ENCODE data around the gene RGS9BP. TPM values are rescaled to one million over a fixed set of nuclear protein-coding genes. Genes with fewer than 3 reads are reported as not detected.
"Not testable (repeated sequence)": the region's sequence is repeated elsewhere in the genome, so short reads cannot be mapped to it uniquely, and the experiment has no call there.

The RGS9BP gene, protein sequence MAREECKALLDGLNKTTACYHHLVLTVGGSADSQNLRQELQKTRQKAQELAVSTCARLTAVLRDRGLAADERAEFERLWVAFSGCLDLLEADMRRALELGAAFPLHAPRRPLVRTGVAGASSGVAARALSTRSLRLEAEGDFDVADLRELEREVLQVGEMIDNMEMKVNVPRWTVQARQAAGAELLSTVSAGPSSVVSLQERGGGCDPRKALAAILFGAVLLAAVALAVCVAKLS
- polyA plus RNA-seq (ENCODE audit: insufficient read length), result 0.06 TPM

- no peak for DNase-seq
Observed at GRCh38 chr19:32675720-32676185, at the start of gene RGS9BP. RGS9BP (plus strand) TSS chr19:32675848; CDS start chr19:32676264, 416 bp downstream.

- no peak for DNase-seq
Observed at GRCh38 chr19:32626969-32627368, 48.7 kb upstream of the RGS9BP start.

DNA sequence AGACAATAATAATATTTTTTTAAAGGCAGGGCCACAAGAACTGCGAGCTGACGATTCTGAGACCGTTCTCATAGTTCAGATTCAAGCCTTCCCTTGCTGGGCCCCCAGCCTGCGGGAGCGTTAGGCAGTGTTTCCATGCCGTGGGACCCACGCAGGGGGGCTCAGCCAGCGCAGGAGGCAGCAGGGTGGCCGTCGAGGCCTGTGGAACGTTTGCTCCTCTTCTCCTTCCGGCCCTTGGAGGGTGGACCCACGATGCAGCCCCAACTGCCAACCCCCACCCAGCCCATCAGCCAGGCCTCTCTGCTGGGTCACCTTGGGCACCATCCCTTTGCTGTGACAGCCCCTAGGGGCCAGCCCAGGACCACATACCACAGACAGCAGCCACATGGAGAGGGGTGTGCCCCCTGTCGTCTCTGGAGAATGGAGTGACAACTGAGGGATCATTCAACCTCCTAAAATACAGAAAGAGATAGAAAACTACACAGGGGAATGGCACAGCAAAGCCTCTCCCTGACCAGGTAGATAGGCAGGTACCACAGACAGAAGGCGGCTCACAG lies 47.9 kb upstream of the RGS9BP start:
- no peak for DNase-seq

DNA sequence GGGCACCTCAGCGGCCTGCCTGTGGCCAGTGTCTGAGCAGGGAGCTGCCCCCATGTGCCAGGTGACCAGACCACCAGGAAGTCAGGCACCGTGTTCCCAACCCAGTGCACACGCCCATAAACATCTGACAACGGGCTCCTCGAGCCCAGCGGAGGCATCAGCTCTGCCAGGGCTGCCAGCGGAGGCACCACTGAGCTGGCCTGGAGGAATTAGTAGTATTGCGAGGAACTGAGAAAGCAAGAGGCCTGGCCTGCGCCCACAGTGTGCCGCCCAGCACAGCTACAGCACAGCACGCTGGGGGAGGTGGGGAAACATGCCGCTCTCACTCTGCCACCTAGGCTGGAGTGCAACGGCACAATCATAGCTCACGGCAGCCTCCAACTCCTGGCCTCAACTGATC lies 45.3 kb upstream of the RGS9BP start:
- no peak for DNase-seq

DNA sequence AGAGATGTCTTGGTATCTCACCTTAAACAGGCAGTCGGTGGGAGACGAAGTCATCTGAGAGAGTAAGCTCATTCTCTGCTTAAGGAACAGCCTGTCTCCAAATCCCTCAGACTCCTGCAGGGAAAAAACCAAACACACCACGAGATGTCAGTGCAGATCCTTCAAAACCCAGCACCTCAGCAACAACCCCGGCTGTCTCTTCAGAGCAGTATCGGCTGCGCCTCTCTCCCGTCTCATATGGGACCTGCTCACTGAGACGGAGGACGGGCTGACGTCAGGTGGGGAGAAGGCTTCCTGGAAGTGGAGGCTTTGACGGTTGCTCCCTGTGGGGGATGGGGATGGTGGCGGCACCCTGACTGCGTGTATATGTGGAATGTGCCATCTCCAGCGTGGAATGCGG lies 44.3 kb upstream of the RGS9BP start:
- no peak for DNase-seq

DNA sequence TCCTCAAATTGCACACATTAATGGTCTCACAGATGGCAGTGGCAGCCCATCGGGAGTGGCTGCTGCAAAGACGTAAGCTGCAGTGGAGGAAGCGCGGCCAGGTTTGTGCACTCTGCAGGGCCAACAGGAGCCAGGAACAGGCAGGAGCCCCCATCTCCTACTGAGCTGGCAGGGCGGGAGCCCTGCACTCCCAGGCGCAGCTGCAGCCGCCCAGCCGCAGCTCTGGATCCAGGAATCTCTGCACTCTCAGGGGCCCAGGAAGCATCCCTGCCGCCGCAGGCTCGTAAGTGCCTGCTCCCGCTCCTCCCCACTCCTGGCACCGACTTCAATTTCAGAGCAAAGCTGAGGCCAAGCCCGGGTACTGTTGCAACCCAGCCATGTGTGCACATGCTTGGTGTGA lies 38.2 kb upstream of the RGS9BP start:
- DNase-seq, result no peak

DNA sequence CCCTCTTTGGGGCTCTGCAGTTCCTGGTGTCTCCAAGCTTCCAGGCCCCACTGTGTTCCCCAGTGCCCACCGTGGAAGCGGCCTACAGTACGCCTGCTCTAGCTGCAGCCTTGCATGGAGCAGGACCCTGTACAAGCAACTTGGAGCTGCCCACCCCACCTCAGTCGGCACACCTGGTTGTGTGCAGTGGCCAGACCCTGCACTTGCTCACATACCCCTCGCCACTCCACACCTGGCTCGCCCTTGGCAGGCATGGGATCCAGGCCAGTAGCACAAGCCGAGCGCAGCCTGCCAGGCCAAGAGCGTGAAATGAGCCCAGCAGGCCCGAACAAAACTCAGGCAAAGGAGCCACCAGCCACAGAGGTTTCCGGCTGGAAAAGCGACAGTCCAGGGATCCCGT lies 37.0 kb upstream of the RGS9BP start:
- DNase-seq, result no peak

GRCh38 chr19:32642771-32643170 lies 32.9 kb upstream of the RGS9BP start:
- DNase-seq, result no peak

GRCh38 chr19:32646556-32646955 lies 29.1 kb upstream of the RGS9BP start:
- DNase-seq, result no peak

GRCh38 chr19:32647361-32647760 lies 28.3 kb upstream of the RGS9BP start:
- DNase-seq, result no peak

DNA sequence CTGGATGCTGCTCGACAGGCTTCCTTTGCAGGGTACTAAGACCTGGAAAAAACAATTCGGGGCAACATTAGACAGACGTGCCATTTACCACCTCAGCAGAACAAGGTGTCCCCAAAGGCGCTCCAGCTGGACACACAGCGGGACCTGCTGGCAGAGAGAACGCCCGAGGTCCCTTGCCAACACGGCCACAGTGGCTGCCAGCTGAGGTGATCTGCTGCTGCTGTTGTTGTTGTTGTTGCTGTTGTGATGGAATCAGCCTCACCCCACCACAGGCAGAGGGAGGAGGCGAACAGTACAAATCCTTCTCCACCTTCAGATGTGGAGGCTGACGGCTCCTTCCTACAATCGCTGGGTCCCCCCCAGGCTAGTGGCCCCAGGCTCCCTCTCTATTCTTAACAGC lies 25.9 kb upstream of the RGS9BP start:
- no peak for DNase-seq

GRCh38 chr19:32650671-32651070 lies 25.0 kb upstream of the RGS9BP start:
- DNase-seq, result no peak

DNA sequence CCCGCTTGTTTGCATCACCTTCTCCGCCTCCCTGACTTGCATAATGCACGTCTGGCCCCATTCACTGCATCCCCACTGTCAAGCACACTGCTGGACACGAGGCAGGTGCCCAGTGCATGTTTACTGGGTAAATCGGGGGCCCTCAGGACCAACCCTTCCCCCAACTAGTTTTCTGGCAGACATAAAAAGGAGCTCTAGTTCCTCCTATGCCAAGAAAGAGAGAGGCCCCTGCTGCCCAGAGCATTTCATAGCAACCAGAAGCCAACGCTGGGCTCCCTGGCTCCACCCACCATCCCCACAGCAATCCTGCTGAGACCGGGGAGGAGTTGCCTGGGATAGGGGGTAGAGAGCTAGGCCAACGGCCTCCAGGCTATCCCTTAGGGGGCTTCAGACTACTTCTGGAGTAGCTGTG lies 23.9 kb upstream of the RGS9BP start:
- DNase-seq, result no peak

DNA sequence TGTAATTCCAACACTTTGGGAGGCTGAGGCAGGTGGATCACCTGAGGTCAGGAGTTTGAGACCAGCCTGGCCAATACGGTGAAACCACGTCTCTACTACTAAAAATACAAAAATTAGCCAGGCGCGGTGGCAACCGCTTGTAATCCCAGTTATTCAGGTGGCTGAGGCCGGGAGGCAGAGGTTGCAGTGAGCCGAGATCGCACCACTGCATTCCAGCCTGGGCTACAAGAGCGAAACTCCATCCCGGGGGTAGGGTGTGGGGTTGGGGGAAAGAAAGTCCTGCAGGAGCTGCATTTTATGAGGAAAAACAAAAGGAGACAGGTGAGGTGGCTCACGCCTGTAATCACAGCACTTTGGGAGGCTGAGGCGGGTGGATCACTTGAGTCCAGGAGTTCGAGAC lies 23.3 kb upstream of the RGS9BP start:
- not testable (repeated sequence) for DNase-seq

DNA sequence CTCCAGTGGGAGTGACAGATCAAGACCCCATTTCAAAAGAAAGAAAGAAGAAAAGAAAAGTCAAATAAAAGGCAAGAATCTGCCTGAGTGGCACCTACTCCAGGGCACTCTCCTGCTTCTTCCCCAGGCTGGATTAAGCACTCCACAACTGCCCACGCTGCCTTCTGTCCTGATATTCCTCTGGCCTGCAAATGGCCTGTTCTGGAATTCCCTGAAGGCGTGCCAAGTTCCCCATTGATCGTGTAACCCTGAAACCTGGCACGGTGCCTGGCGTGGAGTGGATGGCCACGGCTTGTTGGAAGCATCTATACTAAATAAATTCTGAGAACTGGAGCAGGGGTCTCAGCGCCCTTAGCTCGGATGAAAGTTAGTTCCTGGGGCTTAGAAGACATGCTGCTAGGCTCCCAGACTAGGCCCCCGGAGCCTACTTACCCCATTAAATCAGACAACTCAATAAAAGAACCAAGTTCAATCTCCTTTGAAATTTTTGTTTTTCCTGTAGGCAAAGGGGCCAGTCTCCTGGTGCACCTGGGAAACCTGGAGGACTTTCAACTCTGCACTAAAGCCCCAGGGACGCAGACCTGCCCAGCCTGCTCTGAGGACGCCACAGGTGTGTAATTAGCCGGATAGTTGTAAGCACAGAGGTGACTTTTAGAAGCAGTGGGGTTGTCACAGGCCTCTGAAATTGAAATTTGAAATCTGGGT lies 22.6 kb upstream of the RGS9BP start:
- DNase-seq, result no peak

- DNase-seq, result no peak
Observed at GRCh38 chr19:32653599-32653915, 22.1 kb upstream of the RGS9BP start.

GRCh38 chr19:32656379-32656778 lies 19.3 kb upstream of the RGS9BP start:
- DNase-seq, result not testable (repeated sequence)

GRCh38 chr19:32658075-32658474 lies 17.6 kb upstream of the RGS9BP start:
- DNase-seq, result no peak

DNA sequence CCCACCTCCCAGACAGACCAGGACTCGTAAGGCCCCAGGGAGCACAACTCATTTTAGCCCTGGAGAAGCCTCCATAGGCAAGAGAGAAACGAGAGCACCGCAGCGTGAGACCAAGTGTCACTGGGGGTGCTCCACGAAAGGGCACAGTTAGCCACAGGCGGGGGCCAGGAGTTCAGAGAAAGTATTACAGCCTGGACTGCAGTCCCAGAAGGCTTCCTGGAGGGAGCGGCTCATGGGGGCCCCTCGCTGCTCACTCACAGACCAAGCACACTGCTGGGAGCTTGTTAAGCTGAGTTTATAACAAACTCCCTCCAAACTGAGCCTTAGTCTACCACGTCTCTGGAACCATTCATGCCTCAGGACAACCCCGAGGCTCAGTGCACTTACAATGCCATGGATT lies 17.1 kb upstream of the RGS9BP start:
- DNase-seq, result no peak

- no peak for DNase-seq
Observed at GRCh38 chr19:32661318-32661717, 14.3 kb upstream of the RGS9BP start.

GRCh38 chr19:32662186-32662585 lies 13.5 kb upstream of the RGS9BP start:
- no peak for DNase-seq

DNA sequence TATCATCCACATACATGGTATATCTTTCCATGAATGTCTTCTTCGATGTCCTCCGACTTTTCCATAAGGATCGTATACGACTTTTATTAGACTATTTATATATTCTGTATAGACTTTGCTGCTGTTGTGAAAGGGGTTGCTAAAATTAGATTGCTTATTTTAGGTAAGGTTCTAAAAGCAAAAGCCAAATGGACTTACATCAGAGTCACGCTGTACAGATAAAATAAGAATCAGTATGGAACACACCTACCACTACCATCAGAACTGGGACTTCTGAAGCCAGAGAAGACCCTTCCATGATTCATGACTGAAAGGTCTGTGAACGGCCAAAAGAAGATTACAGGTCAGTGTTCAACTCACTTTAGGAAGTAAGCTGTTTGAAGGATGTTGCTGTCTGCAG lies 9.6 kb upstream of the RGS9BP start:
- no peak for DNase-seq

- DNase-seq, result no peak
Observed at GRCh38 chr19:32669310-32669709, 6.3 kb upstream of the RGS9BP start.
